Bone marrow (tissue), 2 donors: ENCODE data around the gene SAMD10.

Source experiments
- DNase-seq, 2 donors: peaks; one replicate each; lab custom pipeline; 2025; lab: John Stamatoyannopoulos, UW

The SAMD10 gene

DNA sequence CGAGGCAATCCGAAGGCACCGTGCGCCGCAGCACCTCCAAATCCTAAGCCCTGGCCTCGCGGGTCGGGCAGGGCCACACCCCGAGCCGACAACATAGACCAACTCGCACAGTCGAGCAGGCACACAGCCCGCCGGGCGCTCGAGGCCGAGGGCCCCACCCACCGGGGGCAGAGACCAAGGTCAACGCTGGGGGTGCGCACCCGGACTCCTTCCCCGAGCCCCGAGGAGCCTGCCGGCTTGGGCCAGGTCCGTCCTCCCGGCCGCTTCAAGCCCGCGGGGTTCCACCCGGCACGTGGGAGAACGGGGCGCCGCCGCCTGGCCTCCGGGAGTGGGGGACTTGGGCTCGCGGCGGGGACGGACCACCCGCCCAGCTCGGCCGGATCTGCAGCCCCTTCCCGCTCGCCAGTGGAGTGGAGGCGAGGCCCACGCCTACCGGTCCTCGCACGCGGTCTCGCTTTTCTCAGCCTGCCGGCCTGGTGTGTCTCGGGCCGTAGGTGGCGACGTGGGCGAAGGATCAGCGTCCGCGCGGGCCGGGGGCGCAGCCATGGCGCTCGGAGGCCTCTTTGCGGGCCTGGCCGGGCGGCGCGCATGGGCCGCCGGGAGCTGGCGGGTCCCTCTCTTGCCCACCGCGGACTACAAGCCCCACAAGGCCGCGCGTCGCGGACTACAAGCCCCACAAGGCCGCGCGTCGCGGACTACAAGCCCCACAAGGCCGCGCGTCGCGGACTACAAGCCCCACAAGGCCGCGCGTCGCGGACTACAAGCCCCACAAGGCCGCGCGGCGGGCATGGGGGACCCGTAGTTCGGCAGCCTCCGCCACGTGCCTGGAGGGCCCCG lies 23.4 kb downstream of the SAMD10 start, which contains the start of gene UCKL1:
Gene UCKL1 (minus strand): TSS at position 590 of the 837 bp plus-strand sequence. CDS start 44 bp downstream, at position 546.
- peak; percentile 22 to 49 for DNase-seq

DNA sequence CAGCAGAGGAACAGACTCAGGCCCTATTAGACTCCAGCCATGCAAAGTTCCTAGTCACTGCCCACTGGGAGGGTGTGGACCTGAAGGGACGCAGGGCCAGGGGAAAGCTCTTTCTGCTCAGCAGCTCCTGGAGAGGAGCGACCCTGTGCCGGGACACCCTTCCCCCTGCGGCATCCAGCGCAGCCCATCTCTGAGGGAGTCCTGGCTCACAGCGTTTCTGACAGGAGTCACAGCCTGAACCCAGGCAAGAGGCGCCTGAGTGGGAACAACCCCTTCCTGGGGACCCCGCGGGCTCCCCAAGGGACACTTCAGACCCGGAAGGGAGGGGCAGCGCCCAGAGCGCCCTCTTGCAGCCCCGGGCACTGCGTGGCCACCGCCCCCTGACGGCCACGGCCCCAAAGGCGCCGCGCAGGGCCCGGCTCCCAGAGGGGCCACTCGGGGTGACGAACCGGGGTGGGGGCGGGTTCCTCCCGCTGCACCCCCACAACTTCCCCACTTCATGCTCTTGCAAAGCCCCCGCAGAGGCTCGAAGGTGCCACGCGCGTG lies 24.1 kb downstream of the SAMD10 start:
- DNase-seq, result peak; percentile 6 to 49

GRCh38 chr20:63953764-63954429 lies 25.5 kb downstream of the SAMD10 start:
- no peak for DNase-seq

DNA sequence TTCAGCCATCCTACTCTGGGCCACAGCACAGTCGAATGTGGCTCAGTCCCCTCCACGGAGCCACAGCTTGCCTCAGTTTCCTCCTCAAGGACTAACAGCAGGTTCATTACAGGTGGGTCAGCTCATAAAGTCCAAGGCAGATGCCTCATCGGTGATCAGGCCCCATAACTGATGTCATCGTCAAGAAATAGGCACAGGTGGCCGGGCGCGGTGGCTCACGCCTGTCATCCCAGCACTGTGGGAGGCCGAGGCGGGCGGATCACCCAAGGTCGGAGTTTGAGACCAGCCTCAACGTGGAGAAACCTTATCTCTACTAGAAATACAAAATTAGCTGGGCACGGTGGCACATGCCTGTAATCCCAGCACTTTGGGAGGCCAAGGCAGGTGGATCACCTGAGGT lies 26.7 kb downstream of the SAMD10 start:
- no peak for DNase-seq

- no peak for DNase-seq
Observed at GRCh38 chr20:63952210-63952535, 27.3 kb downstream of the SAMD10 start.

DNA sequence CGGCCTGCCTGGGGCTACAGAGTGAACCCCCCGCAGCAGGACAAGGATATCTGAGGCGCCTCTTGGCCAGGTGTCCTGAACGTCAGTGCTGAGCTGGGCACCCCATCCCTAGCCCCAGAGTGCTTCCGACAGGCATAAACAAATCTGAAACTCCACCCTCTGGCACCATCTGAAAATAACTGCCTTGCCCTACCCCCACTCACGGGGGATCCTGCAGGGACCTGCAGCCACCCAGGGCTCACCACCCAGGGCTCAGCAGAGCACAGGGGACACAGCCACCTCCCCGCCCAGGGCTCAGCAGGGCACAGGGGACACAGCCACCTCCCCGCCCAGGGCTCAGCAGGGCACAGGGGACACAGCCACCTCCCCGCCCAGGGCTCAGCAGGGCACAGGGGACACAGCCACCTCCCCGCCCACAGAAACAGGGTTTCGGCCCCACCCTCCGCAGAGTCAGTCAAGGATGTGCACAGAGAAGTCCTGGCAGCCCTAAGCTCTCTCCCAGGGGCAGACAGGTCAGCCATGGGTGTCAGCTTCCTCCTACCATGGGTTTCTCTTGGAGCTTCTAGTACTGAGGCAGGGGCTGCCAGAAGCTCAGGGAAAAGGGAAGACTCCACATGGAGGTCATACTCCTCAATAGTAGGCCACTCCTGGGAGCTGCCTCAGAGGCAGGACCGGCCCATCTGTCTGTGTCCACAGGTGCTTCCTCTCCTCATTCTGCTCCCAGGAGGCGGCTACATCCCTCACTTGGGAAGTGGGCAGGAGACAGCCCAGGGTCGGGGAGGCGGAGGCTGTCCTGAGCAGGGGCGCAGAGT lies 27.8 kb downstream of the SAMD10 start:
- no peak for DNase-seq

- no peak for DNase-seq
Observed at GRCh38 chr20:63950701-63951397, 28.6 kb downstream of the SAMD10 start.

GRCh38 chr20:63947638-63948456 lies 31.6 kb downstream of the SAMD10 start:
- no peak for DNase-seq

DNA sequence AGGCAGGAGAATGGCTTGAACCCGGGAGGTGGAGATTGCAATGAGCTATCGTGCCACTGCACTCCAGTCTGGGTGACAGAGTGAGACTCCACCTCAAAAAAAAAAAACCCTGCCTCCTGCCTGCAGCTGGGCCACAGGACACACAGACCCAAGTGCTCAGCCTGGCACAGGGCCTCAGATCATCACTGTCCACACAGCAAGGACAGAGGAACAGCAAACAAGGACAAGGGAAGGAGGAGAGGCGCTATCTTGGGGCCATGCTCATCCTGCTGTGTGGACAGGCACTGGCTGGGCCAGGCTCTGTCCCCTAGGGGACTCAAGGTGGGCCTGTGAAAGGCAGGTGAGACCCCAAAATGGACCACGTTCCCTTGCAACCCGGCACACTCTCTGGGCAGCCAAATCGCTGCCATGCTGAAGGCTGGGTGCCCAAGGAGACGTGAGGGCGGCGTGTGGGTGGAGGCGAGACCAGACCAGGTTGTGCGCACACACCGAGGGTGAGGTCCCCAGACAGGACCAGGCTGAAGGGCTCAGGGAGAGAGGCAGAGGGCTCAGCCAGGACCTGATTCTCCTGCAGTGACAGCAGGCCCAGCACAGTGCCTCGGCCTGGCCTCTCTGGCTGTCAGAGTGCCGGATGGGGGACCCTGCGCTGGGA lies 32.3 kb downstream of the SAMD10 start:
- DNase-seq, result no peak

- no peak for DNase-seq
Observed at GRCh38 chr20:63945921-63946920, 33.2 kb downstream of the SAMD10 start.

GRCh38 chr20:63945031-63945658 lies 34.3 kb downstream of the SAMD10 start:
- no peak for DNase-seq

DNA sequence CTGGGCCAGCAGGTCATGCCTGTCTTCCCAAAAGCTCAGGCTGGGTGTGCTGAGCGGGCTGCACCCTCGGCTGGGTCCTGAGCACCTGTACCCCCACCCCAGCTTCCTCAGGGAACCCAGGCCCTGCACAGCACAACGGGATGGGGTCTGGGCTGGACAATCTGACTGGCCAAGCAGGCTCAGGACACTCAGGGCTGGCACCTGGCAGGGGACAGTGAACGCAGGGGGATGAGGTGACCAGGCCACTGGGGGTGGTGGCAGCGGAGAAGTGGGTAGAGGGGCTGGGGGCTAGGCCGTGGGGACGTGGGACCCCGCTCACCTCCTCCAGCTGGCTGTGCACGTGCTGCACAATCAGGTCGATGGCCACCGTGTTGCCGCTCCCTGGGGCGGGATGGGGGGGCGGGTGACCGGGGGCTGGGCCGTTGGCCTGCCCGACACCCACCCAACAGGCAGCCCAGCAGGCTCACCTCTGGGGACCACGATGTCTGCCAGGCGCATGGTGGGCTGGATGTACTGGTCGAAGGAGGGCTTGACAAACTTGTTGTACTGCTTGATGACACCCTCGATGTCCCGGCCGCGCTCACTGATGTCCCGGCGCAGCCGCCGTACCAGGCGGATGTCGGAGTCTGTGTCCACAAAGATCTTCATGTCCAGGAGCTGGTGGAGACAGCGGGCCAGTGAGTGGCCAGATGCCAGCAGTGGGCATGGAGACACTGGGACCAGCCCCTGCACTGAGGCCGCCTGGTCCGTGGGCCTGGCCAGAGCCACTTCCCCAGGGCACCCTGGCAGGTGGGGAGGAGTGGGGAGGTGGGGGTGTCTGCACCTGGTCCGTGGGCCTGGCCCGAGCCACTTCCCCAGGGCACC lies 35.1 kb downstream of the SAMD10 start:
- no peak for DNase-seq

GRCh38 chr20:63943808-63944077 lies 35.7 kb downstream of the SAMD10 start:
- DNase-seq, result no peak

- DNase-seq, result no peak
Observed at GRCh38 chr20:63942969-63943807, 36.3 kb downstream of the SAMD10 start.

GRCh38 chr20:63942250-63942951 lies 37.0 kb downstream of the SAMD10 start:
- DNase-seq, result peak in 1 of 2 donors; percentile 3
